Spleen (tissue), 7 donors: ENCODE measurements around the gene SPTBN5.

ENCODE experiments used
- CTCF ChIP-seq, 11 experiments: fragments of 200-600 bp in 7 of 11; fragments of 450-650 bp in 4 of 11; sonication (generic) in 4 of 11; IDR thresholded peaks in 8 of 11; conservative IDR thresholded peaks in 3 of 11; 1 replicate in 7 of 11; 2 replicates in 4 of 11; pipeline versions ENCODE4 v1.4.0 to v1.8.0; 2016 to 2021; ENCODE audit warnings: antibody characterized with exemption in 11 of 11, inconsistent platforms in 4 of 11, mild to moderate bottlenecking in 1 of 11
- POLR2A ChIP-seq, 3 donors: fragments of 450-650 bp; IDR thresholded peaks; one replicate each; pipeline ENCODE4 v1.5.1; 2017; ENCODE audit warnings: antibody characterized with exemption in 3 of 3, mild to moderate bottlenecking in 1 of 3
- donor health status: DM: no; HTN: no; CAD: no; lungs with moderate emphysema.
- donor health status: DM: no; HTN: no; CAD: no.
- donor health status: DM: no; HTN: no; CAD: no.

DNA sequence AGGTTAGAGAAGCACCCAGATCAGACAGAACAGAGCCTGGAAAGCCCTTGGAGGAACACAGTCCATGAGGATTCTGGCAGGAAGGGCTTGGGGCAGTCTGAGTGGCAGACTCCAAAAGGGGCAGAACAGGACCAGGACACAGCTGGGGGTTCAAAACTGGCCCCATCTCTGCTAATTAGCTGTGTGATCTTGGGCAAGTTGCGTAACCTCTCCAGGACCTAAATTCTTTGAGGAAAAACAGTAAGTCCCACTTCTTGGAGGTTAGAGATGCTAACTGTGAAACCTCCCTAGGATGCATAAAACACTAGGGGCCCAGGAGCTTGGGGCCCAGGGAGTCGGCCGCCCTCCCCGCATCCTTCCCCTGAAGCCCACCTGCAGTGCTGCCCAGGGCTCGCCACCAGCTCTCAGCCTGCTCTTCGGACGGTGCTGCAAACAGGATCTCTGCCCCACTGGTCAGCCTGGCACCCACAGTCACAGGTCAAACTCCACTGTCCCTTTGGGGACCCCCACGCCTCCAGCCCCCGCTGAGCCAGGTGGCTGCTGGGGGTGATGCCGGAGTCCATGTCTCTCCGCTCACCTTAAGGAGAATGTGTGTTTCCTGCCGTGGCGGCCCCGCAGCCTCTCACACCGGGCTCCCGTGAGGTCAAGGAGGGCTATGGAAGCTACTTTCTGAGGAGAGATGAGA is 43.2 kb downstream of the SPTBN5 start:
- TF ChIP-seq CTCF (IDR thresholded peaks at IDR 0.05 in 8 of 11, conservative IDR thresholded peaks at IDR 0.05 in 3 of 11) (no peak), POLR2A (IDR thresholded peaks at IDR 0.05) (no peak)
